HepG2 (cell line): ENCODE measurements around the gene DUSP22. TPM values are rescaled to one million over a fixed set of nuclear protein-coding genes. Genes with fewer than 3 reads are reported as not detected.

Experiments used
- ATAC-seq: fragments of 200-7000 bp; cut with Tn5 transposase; 3 replicates; pipeline ENCODE4 v1.9.1; 2020; ENCODE audit warnings: mild to moderate bottlenecking, moderate library complexity
- BruUV-seq: library from RNA; stranded (reverse); fragments of 400-500 nt; replicated peaks from 2 replicates; lab custom pipeline; 2021; lab: Mats Ljungman, UMichigan
- CTCF ChIA-PET: fragments of 300-600 bp; formaldehyde crosslinking; extraction: SDS; loops from one replicate; lab custom pipeline; 2021; ENCODE audit warnings: low total read pairs, inconsistent platforms, low intra/inter-chr PET ratio; lab: Yijun Ruan, JAX
- POLR2A ChIA-PET: fragments of 350-600 bp; sonication (Branson Sonifier 250); formaldehyde crosslinking; loops from one replicate; lab custom pipeline; 2020; ENCODE audit warnings: antibody characterized with exemption, inconsistent platforms; lab: Yijun Ruan, JAX
- DNase-seq: peaks from one replicate; pipeline ENCODE4 v3.0.0-alpha.2; 2015; ENCODE audit warnings: low spot score
- FAIRE-seq: peaks from 3 replicates; lab custom pipeline; 2011; peaks lifted over from hg19 to GRCh38; lab: Jason Lieb, UNC
- H2AFZ ChIP-seq: one replicate; pipeline ENCODE4 v1.6.1; 2011; ENCODE audit warnings: low read length, inconsistent platforms
- H3K27ac ChIP-seq: fragments of 300-600 bp; 3 replicates; pipeline ENCODE4 v1.8.0; 2011; ENCODE audit warnings: mixed run types, mild to moderate bottlenecking, mixed read lengths, low read length, inconsistent platforms; ENCODE audit not compliant: insufficient read depth; ENCODE audit errors: extremely low read length
- H3K27me3 ChIP-seq, 2 experiments: fragments of 200-600 bp in 1 of 2; 2 replicates in 1 of 2; 3 replicates in 1 of 2; pipeline versions ENCODE4 v1.6.0 to v1.8.0; 2011; ENCODE audit warnings: low read length in 2 of 2, mild to moderate bottlenecking in 2 of 2, moderate library complexity in 2 of 2, inconsistent platforms in 1 of 2; ENCODE audit not compliant: insufficient read depth in 2 of 2, control insufficient read depth in 1 of 2
- H3K36me3 ChIP-seq, 2 experiments: fragments of 200-600 bp in 1 of 2; replicated peaks in 1 of 2; 2 replicates in 1 of 2; 3 replicates in 1 of 2; pipeline versions ENCODE4 v1.5.1 to v1.8.0; 2011; ENCODE audit warnings: low read length in 2 of 2, inconsistent platforms in 1 of 2; ENCODE audit not compliant: insufficient read depth in 2 of 2, control insufficient read depth in 1 of 2
- H3K4me1 ChIP-seq: 2 replicates; pipeline ENCODE4 v1.5.1; 2012; ENCODE audit warnings: low read length, inconsistent platforms; ENCODE audit not compliant: insufficient read depth
- H3K4me2 ChIP-seq: 2 replicates; pipeline ENCODE4 v1.6.0; 2011; ENCODE audit warnings: low read depth, low read length, inconsistent platforms
- H3K4me3 ChIP-seq, 3 experiments: fragments of 200-600 bp in 1 of 3; sonication (generic), shearing (Covaris generic) in 1 of 3; replicated peaks in 1 of 3; 2 replicates each; pipeline ENCODE4 v1.5.1; 2011 to 2016; ENCODE audit warnings: low read length in 3 of 3, inconsistent platforms in 2 of 3, low read depth in 2 of 3, mild to moderate bottlenecking in 2 of 3, control low read depth in 1 of 3, mixed read lengths in 1 of 3; ENCODE audit not compliant: insufficient read depth in 1 of 3
- H3K79me2 ChIP-seq: one replicate; pipeline ENCODE4 v1.6.1; 2011; ENCODE audit warnings: low read length, inconsistent platforms; ENCODE audit not compliant: insufficient read depth
- H3K9ac ChIP-seq: 2 replicates; pipeline ENCODE4 v1.6.0; 2011; ENCODE audit warnings: mild to moderate bottlenecking, low read depth, low read length, inconsistent platforms; ENCODE audit not compliant: insufficient read depth
- H3K9me3 ChIP-seq: 2 replicates; pipeline ENCODE4 v1.5.1; 2012; ENCODE audit warnings: mild to moderate bottlenecking, low read length
- H4K20me1 ChIP-seq: 2 replicates; pipeline ENCODE4 v1.6.0; 2011; ENCODE audit warnings: inconsistent platforms, mild to moderate bottlenecking, low read length, moderate library complexity; ENCODE audit not compliant: insufficient read depth
- HCFC1 ChIP-seq: fragments of 150-350 bp; IDR thresholded peaks from 2 replicates; pipeline ENCODE4 v1.6.1; 2014; ENCODE audit warnings: low read depth, low read length
- IRF2 ChIP-seq: IDR thresholded peaks from 2 replicates; pipeline ENCODE4 v1.6.1; 2018; ENCODE audit warnings: missing genetic modification reagents, missing compliant biosample characterization
- SMAD1 ChIP-seq: sonication (generic); formaldehyde crosslinking; IDR thresholded peaks from 2 replicates; pipeline ENCODE4 v1.4.0; 2020; ENCODE audit warnings: missing genetic modification reagents, low read depth, mild to moderate bottlenecking, borderline replicate concordance
- ZNF558 ChIP-seq: sonication (generic); formaldehyde crosslinking; IDR thresholded peaks from 2 replicates; pipeline ENCODE4 v1.9.0; 2022; ENCODE audit warnings: mild to moderate bottlenecking, missing genetic modification reagents, borderline replicate concordance
- WGBS: methylation state at CpG from one replicate; pipeline ENCODE4 v1.1.6; 2017; ENCODE audit warnings: low lambda C conversion rate; 5-methylcytosine and 5-hydroxymethylcytosine counted together
- in situ Hi-C: cut with HindIII; loops from 2 replicates; pipeline ENCODE4 v1.10.0; 2017; ENCODE audit warnings: low pct_unique_long_range_greater_than_20kb; ENCODE audit not compliant: extremely low pct_ligation_motif_present
- intact Hi-C: fragments of 100-400 bp; cut with micrococcal nuclease; formaldehyde crosslinking; loops from one replicate; pipeline ENCODE4 v1.10.0; 2022; ENCODE audit not compliant: unreplicated experiment
- polyA plus RNA-seq, 8 experiments: library from polyadenylated mRNA; depleted of rRNA in 3 of 8; stranded (reverse) in 7 of 8; unstranded in 1 of 8; fragments of >200 nt; fragmentation: Illumina TruSeq in 4 of 8; extraction: Trizol in 4 of 8; gene quantifications; 2 replicates each; pipeline versions ENCODE4 v1.2.1 to v1.2.3, GENCODE V29; 2011 to 2016; ENCODE audit warnings: low read depth in 4 of 8, missing spikeins in 1 of 8, mixed read lengths in 1 of 8; ENCODE audit not compliant: insufficient read depth in 1 of 8
- total RNA-seq, 5 experiments: library from RNA; depleted of rRNA; stranded (reverse); fragments of >200 nt; fragmentation: Illumina TruSeq; extraction: Trizol; gene quantifications; 2 replicates each; pipeline ENCODE4 v1.2.3, GENCODE V29; 2016; ENCODE audit warnings: low read depth in 1 of 5

Gene DUSP22
- total and polyA plus RNA-seq, 2 of the 13 experiments (the other 11 are each of a cell fraction or from before 2014, with no cell fraction given): 20.2 to 32.8 TPM

GRCh38 chr6:391559-392440, 99.5 kb downstream of the DUSP22 start, which contains the start of gene IRF4:
TSS of gene IRF4 (plus strand) at chr6:391752. CDS start at chr6:393153, 1,401 bp downstream.
- TF ChIP-seq ZNF558 (CRISPR knock-in tag): no peak
- no peak for TF ChIP-seq SMAD1 (CRISPR knock-in tag)
- H3K9ac ChIP-seq: no peak within 1 kb of the TSS
- H3K4me2 ChIP-seq: no peak within 1 kb of the TSS
- no peak within 1 kb of the TSS for H3K4me3 ChIP-seq
- intact Hi-C loops (no loop called here), in situ Hi-C loops (no loop called here)
- FAIRE-seq: no peak
- H3K9me3 ChIP-seq: no peaks in the 10 kb centered on the region
- ChIA-PET POLR2A (no interaction called here), CTCF (no interaction called here)
- H3K4me1 ChIP-seq: no peaks in the 10 kb centered on the region
- H3K27ac ChIP-seq: no peak within 1 kb of the TSS
- H3K36me3 ChIP-seq: no peaks in the 10 kb centered on the region
- 77% methylated on average over 65 of the region's 82 CpGs for WGBS
- H3K27me3 ChIP-seq: peaks cover 16 to 65% of the 10 kb centered on the region in 2 experiments; a peak in 4 of 5 replicates
- no TSS peak for BruUV-seq
- DNase-seq: no peak
- no peaks in the 10 kb centered on the region for H4K20me1 ChIP-seq
- H2AFZ ChIP-seq: no peak within 1 kb of the TSS
- no peaks in the 10 kb centered on the region for H3K79me2 ChIP-seq
- ATAC-seq: no peak; the same call in 2 of the 3 replicates

DNA sequence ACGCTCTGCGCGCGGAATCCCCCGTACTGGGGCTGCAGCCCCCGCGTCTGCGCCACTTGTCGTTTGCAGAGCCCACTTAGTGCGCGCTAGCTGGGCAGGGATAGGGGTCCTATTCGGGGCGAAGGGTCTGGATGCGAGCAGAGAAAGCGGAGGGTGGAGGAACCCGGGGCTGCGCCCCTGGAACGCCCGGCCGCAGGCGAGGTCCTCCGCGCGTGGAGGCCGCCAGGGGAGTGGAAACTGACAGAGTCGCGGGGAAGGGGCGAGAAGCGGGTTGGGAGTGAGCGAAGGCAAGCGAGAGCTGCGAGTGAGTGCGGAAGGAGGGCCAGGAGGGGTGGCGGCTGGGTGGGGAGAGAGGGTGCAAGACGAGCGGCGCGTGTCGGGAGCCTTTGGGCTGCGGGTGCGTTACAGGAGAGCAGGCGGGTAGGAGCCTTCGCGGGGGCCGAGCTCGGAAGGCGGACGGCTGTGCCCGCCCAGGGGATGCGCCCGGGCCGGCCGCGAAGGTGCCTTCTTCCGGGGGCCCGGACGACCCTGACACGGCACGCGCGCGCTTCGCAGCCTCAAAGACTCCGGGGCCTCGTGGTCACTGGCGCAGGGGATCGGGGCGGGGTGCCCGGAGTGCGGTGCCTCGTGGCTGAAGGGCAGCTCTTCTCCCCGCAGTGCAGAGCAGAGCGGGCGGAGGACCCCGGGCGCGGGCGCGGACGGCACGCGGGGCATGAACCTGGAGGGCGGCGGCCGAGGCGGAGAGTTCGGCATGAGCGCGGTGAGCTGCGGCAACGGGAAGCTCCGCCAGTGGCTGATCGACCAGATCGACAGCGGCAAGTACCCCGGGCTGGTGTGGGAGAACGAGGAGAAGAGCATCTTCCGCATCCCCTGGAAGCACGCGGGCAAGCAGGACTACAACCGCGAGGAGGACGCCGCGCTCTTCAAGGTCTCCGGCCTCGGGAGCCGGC, 100.4 kb downstream of the DUSP22 start:
- ATAC-seq: no peak
- Histone ChIP-seq H3K36me3 (no peaks in the 10 kb centered on the region), H3K4me1 (no peaks in the 10 kb centered on the region), H3K9me3 (no peaks in the 10 kb centered on the region), H3K79me2 (no peaks in the 10 kb centered on the region), H2AFZ (no peak overlapping the region), H3K27ac (no peak overlapping the region), H3K4me3 (no peak overlapping the region), H3K9ac (no peak overlapping the region), H3K4me2 (no peak overlapping the region), H3K27me3 (peaks cover 18 to 72% of the 10 kb centered on the region in 2 experiments), H4K20me1 (0 out of 2 replicates have a peak, but pooled peaks cover 3% of the 10 kb centered on the region)
- ChIA-PET POLR2A (no interaction called here), CTCF (no interaction called here)
- in situ Hi-C loops (no loop called here), intact Hi-C loops (no loop called here)
- no peak for DNase-seq
- BruUV-seq: no TSS peak
- WGBS: 79% methylated on average over 106 of the region's 108 CpGs
- FAIRE-seq: no peak
- no peak for TF ChIP-seq IRF2
- no peak for TF ChIP-seq HCFC1
